Activated CD8-positive, alpha-beta memory T cell treated with anti-CD3 and anti-CD28 coated beads, Interleukin-2, amount 10 ng/mL, durations not matched to agents 7 days and 5 days (primary cell): ENCODE measurements around the gene AHNAK2. TPM values are rescaled to one million over a fixed set of nuclear protein-coding genes. Genes with fewer than 3 reads are reported as not detected.

Source experiments
- ATAC-seq: fragments of 150-1000 bp; cut with Tn5 transposase; one replicate; pipeline ENCODE4 v1.10.0; 2021; ENCODE audit warnings: moderate library complexity
- CTCF ChIA-PET: fragments of 350-600 bp; sonication (Branson Sonifier 250); formaldehyde crosslinking; loops from one replicate; lab custom pipeline; 2021; ENCODE audit warnings: antibody characterized with exemption; lab: Charles Lee
- DNase-seq: peaks from one replicate; pipeline ENCODE4 v3.0.0-alpha.2; 2020
- H3K27ac Mint-ChIP-seq: one replicate; pipeline ENCODE4 v1.8.0; 2021; ENCODE audit warnings: mild to moderate bottlenecking, mixed read lengths
- H3K27me3 Mint-ChIP-seq: one replicate; pipeline ENCODE4 v1.8.0; 2021; ENCODE audit warnings: mixed read lengths
- H3K36me3 Mint-ChIP-seq: one replicate; pipeline ENCODE4 v1.8.0; 2021; ENCODE audit warnings: mild to moderate bottlenecking, mixed read lengths
- H3K4me1 Mint-ChIP-seq: one replicate; pipeline ENCODE4 v1.8.0; 2021; ENCODE audit warnings: mixed read lengths
- H3K4me3 Mint-ChIP-seq: one replicate; pipeline ENCODE4 v1.8.0; 2021; ENCODE audit warnings: mild to moderate bottlenecking, moderate library complexity, mixed read lengths
- H3K9me3 Mint-ChIP-seq: one replicate; pipeline ENCODE4 v1.8.0; 2022; ENCODE audit warnings: low read depth, mixed read lengths
- total RNA-seq, 2 experiments: library from RNA; stranded (reverse); gene quantifications; one replicate each; pipeline ENCODE4 v1.2.3, GENCODE V29; 2021

Gene AHNAK2
- total RNA-seq, 2 experiments from 2014 or later: not detected

- no peaks in the 10 kb centered on the region for H3K27me3 Mint-ChIP-seq
- no peak for DNase-seq
- CTCF ChIA-PET: interaction anchor here (0.6 to 2.5 kb wide), 3 partner anchors 13 to 103 kb away, joined by 3 to 10 read pairs (median 4); no protein-coding TSS in a partner anchor
- H3K4me3 Mint-ChIP-seq: no peak overlapping the region
- H3K9me3 Mint-ChIP-seq: no peaks in the 10 kb centered on the region
- H3K27ac Mint-ChIP-seq: no peak overlapping the region
- H3K36me3 Mint-ChIP-seq: peaks cover 34% of the 10 kb centered on the region
- no peak for ATAC-seq
- peaks cover 1% of the 10 kb centered on the region for H3K4me1 Mint-ChIP-seq
Observed at GRCh38 chr14:105006831-105007592, 28.8 kb upstream of the AHNAK2 start.

GRCh38 chr14:105005929-105006830, 28.0 kb upstream of the AHNAK2 start:
- H3K27me3 Mint-ChIP-seq: no peaks in the 10 kb centered on the region
- CTCF ChIA-PET: interaction anchor here (0.6 to 2.5 kb wide), 4 partner anchors 13 to 104 kb away, joined by 3 to 10 read pairs (median 5); no protein-coding TSS in a partner anchor
- H3K4me1 Mint-ChIP-seq: peaks cover 1% of the 10 kb centered on the region
- no peaks in the 10 kb centered on the region for H3K9me3 Mint-ChIP-seq
- H3K27ac Mint-ChIP-seq: no peak overlapping the region
- ATAC-seq (no peak), DNase-seq (no peak)
- H3K4me3 Mint-ChIP-seq: no peak overlapping the region
- peaks cover 29% of the 10 kb centered on the region for H3K36me3 Mint-ChIP-seq

GRCh38 chr14:105005329-105005928, 27.3 kb upstream of the AHNAK2 start:
- Mint-ChIP-seq H3K9me3 (no peaks in the 10 kb centered on the region), H3K27ac (no peak overlapping the region), H3K4me3 (no peak overlapping the region), H3K4me1 (peaks cover 1% of the 10 kb centered on the region), H3K27me3 (no peaks in the 10 kb centered on the region), H3K36me3 (peaks cover 29% of the 10 kb centered on the region)
- ATAC-seq (no peak), DNase-seq (no peak)
- CTCF ChIA-PET: interaction anchor here (2.0 to 2.5 kb wide), 2 partner anchors 14 to 40 kb away, joined by 6 to 10 read pairs; no protein-coding TSS in a partner anchor

- ATAC-seq: no peak
- CTCF ChIA-PET: interaction anchor here (3.4 kb wide), 1 partner anchor 46 kb away, joined by 17 read pairs; no protein-coding TSS in a partner anchor
- no peaks in the 10 kb centered on the region for H3K27me3 Mint-ChIP-seq
- no peaks in the 10 kb centered on the region for H3K4me1 Mint-ChIP-seq
- H3K9me3 Mint-ChIP-seq: peaks cover 2% of the 10 kb centered on the region
- no peak for DNase-seq
- H3K27ac Mint-ChIP-seq: no peak overlapping the region
- H3K36me3 Mint-ChIP-seq: peaks cover 15% of the 10 kb centered on the region
- no peak overlapping the region for H3K4me3 Mint-ChIP-seq
Observed at GRCh38 chr14:104999361-104999760, 21.2 kb upstream of the AHNAK2 start.

DNA sequence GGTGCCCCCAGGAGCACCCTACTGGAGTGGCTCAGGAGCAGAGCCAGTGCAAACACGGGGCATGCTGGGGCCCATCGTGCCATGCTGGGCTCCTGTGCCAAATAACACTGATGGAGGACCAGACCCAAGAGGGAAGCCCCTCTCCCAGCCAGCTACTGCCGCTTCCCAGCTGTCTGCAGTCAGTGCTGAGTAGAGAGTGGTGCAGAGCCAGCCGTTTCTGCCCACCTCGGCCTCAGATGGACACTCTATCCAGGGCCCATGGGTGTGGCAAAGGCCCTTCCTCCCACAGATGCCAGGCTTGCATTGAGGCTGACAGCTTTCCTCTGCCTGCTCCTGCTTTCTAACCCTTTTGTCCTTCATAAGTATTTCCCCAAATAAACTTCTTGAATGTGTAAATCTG, 20.6 kb upstream of the AHNAK2 start:
- Mint-ChIP-seq H3K9me3 (peaks cover 2% of the 10 kb centered on the region), H3K4me1 (no peaks in the 10 kb centered on the region), H3K36me3 (peaks cover 15% of the 10 kb centered on the region), H3K27ac (no peak overlapping the region), H3K4me3 (no peak overlapping the region), H3K27me3 (no peaks in the 10 kb centered on the region)
- DNase-seq (no peak), ATAC-seq (no peak)
- CTCF ChIA-PET: interaction anchor here (3.4 kb wide), 1 partner anchor 47 kb away, joined by 17 read pairs; no protein-coding TSS in a partner anchor

DNA sequence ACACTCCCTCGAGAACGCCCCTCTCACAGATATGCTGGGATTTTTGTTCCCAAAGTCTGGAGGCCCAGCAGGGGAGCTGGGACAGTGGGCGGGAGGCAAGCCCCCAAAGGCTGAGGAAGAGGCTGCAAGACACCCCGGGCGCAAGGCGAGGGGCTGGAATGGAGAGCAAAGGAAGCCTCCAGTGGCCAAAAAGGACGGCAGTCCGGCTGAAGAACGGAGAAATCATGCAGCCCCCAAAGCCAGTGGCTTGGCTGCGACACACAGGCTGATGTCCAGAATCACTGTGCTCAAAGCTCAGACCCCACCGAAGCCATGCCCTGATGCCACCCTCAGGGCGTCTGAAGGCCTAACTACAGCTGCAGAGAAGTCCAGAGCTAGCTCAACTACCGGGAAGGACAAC, 18.3 kb upstream of the AHNAK2 start:
- Mint-ChIP-seq H3K27ac (no peak overlapping the region), H3K4me1 (no peaks in the 10 kb centered on the region), H3K36me3 (peaks cover 11% of the 10 kb centered on the region), H3K9me3 (peaks cover 2% of the 10 kb centered on the region), H3K27me3 (no peaks in the 10 kb centered on the region), H3K4me3 (no peak overlapping the region)
- ATAC-seq (no peak), DNase-seq (no peak)
- CTCF ChIA-PET: interaction anchor here (1.4 kb wide), 1 partner anchor 49 kb away, joined by 7 read pairs; no protein-coding TSS in a partner anchor

DNA sequence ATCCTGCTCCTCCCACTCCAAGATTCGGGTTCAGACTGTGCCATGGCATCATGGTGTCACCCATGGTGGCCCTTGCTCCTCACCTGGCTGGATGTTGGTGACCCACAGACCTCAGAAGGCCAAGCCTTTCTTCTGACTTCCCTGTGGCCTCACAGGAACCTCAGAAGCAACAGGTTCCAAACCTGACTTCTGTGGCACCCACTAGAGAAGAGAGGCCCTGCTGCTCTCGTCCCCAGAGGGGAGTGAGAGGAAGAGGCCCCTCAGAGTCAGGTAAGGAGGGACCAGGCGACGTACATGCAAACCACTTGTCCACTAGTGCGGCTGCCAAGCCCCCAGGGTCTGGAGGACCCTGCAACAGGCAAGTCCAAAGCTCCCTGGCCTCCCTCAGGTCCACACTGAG, 17.9 kb upstream of the AHNAK2 start:
- CTCF ChIA-PET: interaction anchor here (1.4 kb wide), 1 partner anchor 50 kb away, joined by 7 read pairs; no protein-coding TSS in a partner anchor
- Mint-ChIP-seq H3K27ac (no peak overlapping the region), H3K9me3 (peaks cover 2% of the 10 kb centered on the region), H3K27me3 (no peaks in the 10 kb centered on the region), H3K36me3 (peaks cover 11% of the 10 kb centered on the region), H3K4me1 (no peaks in the 10 kb centered on the region), H3K4me3 (no peak overlapping the region)
- DNase-seq (no peak), ATAC-seq (no peak)

GRCh38 chr14:104994978-104995377, 16.8 kb upstream of the AHNAK2 start:
- CTCF ChIA-PET: no interaction called here
- Mint-ChIP-seq H3K4me3 (no peak overlapping the region), H3K9me3 (peaks cover 2% of the 10 kb centered on the region), H3K27me3 (no peaks in the 10 kb centered on the region), H3K27ac (no peak overlapping the region), H3K36me3 (peaks cover 6% of the 10 kb centered on the region), H3K4me1 (no peaks in the 10 kb centered on the region)
- no peak for ATAC-seq
- no peak for DNase-seq

DNA sequence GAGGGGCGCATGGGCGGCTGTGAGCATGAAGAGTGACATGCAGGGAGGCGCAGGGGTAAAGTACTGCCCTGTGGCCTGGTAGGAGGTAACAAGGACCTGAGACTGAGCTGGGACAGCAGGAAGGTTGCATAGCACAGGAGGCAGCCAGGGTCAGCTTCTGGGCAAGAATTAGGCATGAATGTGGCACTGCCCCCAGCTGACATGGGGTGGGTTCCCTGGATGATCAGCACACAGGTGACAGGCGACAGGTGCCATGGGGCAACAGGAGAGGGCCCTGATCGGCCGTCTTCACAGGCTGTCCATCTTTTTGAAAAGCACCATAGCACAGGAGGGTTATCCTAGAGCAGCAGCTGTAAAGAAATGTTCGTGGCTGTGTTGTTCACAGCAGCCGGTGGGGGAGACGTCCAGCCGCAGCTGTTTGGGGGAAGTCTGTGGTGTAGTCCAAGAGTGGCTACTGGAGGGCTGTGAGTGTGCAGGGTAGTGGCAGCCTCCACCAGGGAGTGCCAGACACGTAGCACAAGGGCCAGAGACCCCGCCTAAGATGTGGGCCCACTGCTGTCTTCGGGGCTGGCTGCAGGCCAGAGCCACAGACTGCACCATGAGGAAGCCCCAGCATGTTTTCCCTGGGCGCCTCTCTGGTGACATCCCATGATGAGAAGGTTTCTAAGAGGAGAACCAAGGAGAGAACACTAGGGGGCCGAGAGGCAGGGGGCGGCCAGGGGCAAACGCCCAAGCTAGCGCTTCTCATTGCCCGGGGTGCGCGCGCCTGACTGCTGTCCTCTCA, 15.8 kb upstream of the AHNAK2 start:
- H3K36me3 Mint-ChIP-seq: peaks cover 1% of the 10 kb centered on the region

GRCh38 chr14:104993306-104993705, 15.1 kb upstream of the AHNAK2 start:
- Mint-ChIP-seq H3K4me1 (no peaks in the 10 kb centered on the region), H3K27ac (no peak overlapping the region), H3K9me3 (no peaks in the 10 kb centered on the region), H3K27me3 (no peaks in the 10 kb centered on the region), H3K36me3 (no peaks in the 10 kb centered on the region), H3K4me3 (no peak overlapping the region)
- DNase-seq (no peak), ATAC-seq (no peak)
- CTCF ChIA-PET: interaction anchor here (0.9 to 2.7 kb wide), 2 partner anchors 26 to 52 kb away, joined by 4 to 10 read pairs; no protein-coding TSS in a partner anchor

More for the DNA sequence above, 15.8 kb upstream of the AHNAK2 start:
- Mint-ChIP-seq H3K9me3 (no peaks in the 10 kb centered on the region), H3K27me3 (no peaks in the 10 kb centered on the region), H3K27ac (no peak overlapping the region), H3K4me1 (no peaks in the 10 kb centered on the region), H3K4me3 (no peak overlapping the region)
- DNase-seq (no peak), ATAC-seq (no peak)
- CTCF ChIA-PET: interaction anchor here (0.9 to 2.7 kb wide), 2 partner anchors 26 to 52 kb away, joined by 4 to 10 read pairs; no protein-coding TSS in a partner anchor

GRCh38 chr14:104992501-104992900, 14.3 kb upstream of the AHNAK2 start:
- H3K4me3 Mint-ChIP-seq: no peak overlapping the region
- no peaks in the 10 kb centered on the region for H3K9me3 Mint-ChIP-seq
- H3K27ac Mint-ChIP-seq: no peak overlapping the region
- CTCF ChIA-PET: interaction anchor here (2.7 kb wide), 1 partner anchor 53 kb away, joined by 10 read pairs; no protein-coding TSS in a partner anchor
- ATAC-seq: no peak
- H3K36me3 Mint-ChIP-seq: no peaks in the 10 kb centered on the region
- H3K27me3 Mint-ChIP-seq: no peaks in the 10 kb centered on the region
- DNase-seq: no peak
- H3K4me1 Mint-ChIP-seq: no peaks in the 10 kb centered on the region

GRCh38 chr14:104991896-104992230, 13.7 kb upstream of the AHNAK2 start:
- no peak for ATAC-seq
- Mint-ChIP-seq H3K27ac (no peak overlapping the region), H3K4me3 (no peak overlapping the region), H3K9me3 (no peaks in the 10 kb centered on the region), H3K27me3 (peaks cover 3% of the 10 kb centered on the region), H3K4me1 (peaks cover 2% of the 10 kb centered on the region), H3K36me3 (no peaks in the 10 kb centered on the region)
- CTCF ChIA-PET: no interaction called here
- DNase-seq: no peak
